Measurements from ENCODE around the gene CINP. TPM values are rescaled to one million over a fixed set of nuclear protein-coding genes. Genes with fewer than 3 reads are reported as not detected.

Gene CINP
- total RNA-seq, 4 donors from 2014 or later, result 5.8 to 29.9 (median 24.8) TPM

DNA sequence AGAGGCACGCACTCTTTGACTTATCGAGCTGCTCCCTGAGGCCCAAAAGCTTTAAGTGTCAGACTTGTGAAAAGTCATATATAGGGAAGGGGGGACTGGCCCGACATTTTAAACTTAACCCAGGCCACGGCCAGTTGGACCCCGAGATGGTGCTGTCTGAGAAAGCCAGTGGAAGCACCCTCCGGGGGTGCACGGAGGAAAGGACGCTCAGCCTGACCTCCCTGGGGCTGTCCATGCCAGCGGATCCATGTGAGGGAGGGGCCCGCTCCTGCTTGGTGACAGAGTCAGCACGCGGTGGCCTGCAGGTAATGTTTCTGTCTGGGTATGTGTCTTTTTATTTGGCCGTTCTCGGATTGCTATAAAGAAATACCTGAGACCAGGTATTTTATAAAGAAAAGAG is 36.1 kb downstream of the CINP start:
- H3K27ac ChIP-seq, result no peak overlapping the region
- H3K4me1 ChIP-seq, result peaks cover 0 to 19% (median 0%) of the 10 kb centered on the region in 4 donors
- no peaks in the 10 kb centered on the region for H3K27me3 ChIP-seq
- no peaks in the 10 kb centered on the region for H3K9me3 ChIP-seq
- no peak overlapping the region for H3K4me3 ChIP-seq
- H3K36me3 ChIP-seq, result peaks cover 0 to 8% (median 0%) of the 10 kb centered on the region in 3 donors
- DNase-seq, result no peak
- no peak for TF ChIP-seq CTCF (IDR thresholded peaks at IDR 0.05)
- TF ChIP-seq POLR2A (IDR thresholded peaks at IDR 0.05), result no peak

DNA sequence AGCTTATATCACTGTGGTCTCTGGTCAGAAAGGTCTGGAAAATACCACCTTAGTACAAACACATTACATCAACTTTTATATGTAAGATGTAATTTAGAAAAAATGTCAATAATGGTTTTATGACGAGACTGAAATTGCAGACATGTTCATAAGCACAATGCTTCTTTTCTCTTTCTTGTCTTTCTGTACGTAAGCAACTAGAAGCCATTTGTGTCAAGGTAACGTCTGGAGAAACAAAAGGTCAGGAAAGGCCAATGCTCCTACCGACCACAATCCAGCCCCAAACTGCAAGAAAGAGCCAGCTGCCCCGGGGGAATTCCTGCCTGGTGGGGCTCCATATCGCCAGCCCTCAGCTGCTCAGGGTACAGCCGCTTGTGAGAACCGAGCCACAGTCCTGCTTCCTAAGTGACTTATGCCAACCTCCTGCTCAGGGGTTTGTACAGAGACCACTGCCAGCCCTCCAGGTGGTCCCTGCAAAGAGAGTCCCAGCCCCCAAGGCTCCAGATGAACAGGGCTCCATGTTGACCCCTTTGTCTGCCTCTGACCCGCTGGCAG is 36.8 kb downstream of the CINP start:
- H3K27ac ChIP-seq, result no peak overlapping the region
- H3K4me3 ChIP-seq, result no peak overlapping the region
- H3K9me3 ChIP-seq, result no peaks in the 10 kb centered on the region
- TF ChIP-seq POLR2A (IDR thresholded peaks at IDR 0.05) (no peak), CTCF (IDR thresholded peaks at IDR 0.05) (no peak)
- H3K36me3 ChIP-seq, result peaks cover 0 to 8% (median 0%) of the 10 kb centered on the region in 3 donors
- no peak for DNase-seq
- H3K4me1 ChIP-seq, result peaks cover 0 to 24% (median under 1%) of the 10 kb centered on the region in 4 donors
- no peaks in the 10 kb centered on the region for H3K27me3 ChIP-seq

DNA sequence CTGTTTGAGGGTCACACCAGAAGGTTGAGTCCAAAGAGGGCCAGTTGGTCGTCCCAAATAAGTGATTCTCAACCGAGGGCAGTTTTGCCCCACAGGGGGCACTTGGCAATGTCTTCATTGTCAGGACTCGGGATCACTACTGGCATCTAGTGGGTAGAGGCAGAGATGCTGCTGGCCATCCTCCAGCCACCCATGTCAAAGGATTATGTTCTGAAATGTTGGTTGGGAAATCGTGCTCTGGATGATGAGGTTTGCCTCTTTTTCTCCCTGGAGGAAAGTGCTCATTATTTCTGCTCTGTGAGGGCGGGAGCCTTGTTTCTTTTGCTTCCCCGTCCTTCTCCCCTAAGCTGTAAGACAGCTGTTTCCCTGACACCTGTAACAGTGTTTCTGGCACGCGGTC is 39.6 kb downstream of the CINP start:
- Histone ChIP-seq H3K4me1 (peaks cover 0 to 35% (median 9%) of the 10 kb centered on the region in 4 donors), H3K27ac (peak overlapping the region in 1 of 4 donors; percentile 82)

DNA sequence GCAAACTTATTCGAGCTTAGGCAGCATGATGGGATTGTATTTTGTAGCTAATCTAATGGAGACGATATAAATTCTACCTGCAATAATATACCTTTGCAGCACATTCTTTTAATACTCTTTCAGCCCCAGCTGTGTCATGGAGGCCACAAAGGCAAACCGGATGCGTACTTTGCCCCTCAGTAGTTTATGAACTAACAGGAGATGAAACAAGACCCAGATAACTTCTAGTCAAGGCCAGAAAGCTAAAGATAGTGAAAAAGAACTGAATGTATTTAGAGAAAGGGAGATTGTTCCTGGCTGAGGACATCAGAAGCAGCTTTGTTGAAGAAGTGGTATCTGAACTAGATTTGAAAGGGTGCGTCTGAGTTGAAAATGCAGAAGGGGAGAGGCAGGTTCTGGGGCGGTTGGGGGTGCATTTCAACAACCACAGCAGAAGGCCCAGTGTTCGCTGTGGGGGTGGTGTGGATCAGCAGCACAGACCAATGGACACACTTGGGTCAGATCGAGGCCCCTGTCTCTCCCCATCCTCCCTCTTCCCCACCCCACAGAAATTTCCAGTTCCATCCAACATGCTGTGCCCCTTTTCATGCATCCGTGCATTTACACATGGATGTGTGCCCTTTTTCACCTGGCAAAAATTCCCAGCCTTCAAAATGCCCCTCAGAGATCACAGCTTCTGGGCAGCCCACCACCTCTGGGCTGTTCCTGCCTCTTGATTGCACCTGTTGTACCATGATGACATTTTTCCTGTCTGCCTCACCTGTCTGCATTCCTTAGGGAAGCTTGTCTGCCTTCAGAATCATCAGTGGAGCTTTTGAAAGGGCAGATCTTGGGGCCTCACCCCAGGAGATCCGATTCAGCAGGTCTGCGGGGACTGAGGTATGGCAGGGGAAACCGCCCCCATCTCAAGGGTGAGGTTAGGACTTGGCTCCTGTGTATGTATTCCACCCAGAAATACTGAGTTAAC is 41.0 kb downstream of the CINP start:
- H3K4me3 ChIP-seq, result no peak overlapping the region
- peaks cover 0 to 35% (median 9%) of the 10 kb centered on the region in 4 donors for H3K4me1 ChIP-seq
- H3K27ac ChIP-seq, result peak overlapping the region in 3 of 4 donors; percentile 82 to 93 (median 93)
- TF ChIP-seq POLR2A (IDR thresholded peaks at IDR 0.05), result no peak
- TF ChIP-seq CTCF (IDR thresholded peaks at IDR 0.05), result peak in 1 of 6 experiments; percentile 1
- H3K27me3 ChIP-seq, result no peaks in the 10 kb centered on the region
- no peaks in the 10 kb centered on the region for H3K9me3 ChIP-seq
- peak in 1 of 3 donors; percentile 76 for DNase-seq
- H3K36me3 ChIP-seq, result peaks cover 0 to 8% (median 0%) of the 10 kb centered on the region in 3 donors

More for the DNA sequence above, 39.6 kb downstream of the CINP start:
- Histone ChIP-seq H3K9me3 (no peaks in the 10 kb centered on the region), H3K36me3 (peaks cover 0 to 8% (median 0%) of the 10 kb centered on the region in 3 donors), H3K4me3 (no peak overlapping the region), H3K27me3 (no peaks in the 10 kb centered on the region)
- peak in 2 of 3 donors; percentile 25 to 75 for DNase-seq
- TF ChIP-seq CTCF (IDR thresholded peaks at IDR 0.05), result peak in 5 of 6 experiments; percentile 21 to 56 (median 49)
- TF ChIP-seq POLR2A (IDR thresholded peaks at IDR 0.05), result no peak

DNA sequence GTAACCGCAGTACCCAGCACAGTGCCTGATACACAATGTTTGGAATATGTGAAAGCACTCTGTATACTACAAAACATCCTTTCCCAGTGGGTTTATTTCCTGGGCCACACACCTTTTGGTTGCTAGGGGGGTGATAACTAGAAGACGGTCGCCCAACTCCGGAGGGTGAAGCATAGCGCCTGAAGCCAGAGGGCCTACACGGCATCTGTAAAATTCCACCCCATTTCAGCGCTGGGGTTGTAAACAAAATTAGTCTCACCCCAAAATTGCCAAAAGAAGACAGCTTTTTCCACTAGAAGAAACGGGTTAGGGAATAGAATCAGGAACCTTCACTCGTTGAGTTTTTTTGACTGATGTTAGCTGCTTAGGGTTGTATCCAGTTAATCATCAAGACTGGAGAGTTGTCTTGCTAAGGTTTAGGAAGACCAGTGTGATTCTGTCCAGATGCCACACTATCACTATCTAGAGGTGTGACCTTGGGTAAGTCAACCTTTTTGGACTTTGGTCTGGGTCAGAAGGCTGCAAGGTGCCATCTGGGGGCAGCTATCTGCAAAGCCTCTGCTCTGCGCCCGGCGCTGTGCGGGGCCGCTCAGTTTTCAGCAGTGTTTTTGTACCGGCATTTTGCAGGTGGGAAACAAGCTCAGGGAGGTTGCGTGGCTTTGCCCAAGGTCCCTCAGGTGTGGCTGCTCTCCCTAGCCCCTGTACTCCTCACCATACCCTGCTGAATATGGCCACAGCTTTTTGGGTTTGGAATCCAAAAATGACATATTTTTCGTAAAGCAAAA is 41.8 kb downstream of the CINP start:
- Histone ChIP-seq H3K27ac (peak overlapping the region; percentile 82 to 93 (median 92)), H3K36me3 (no peaks in the 10 kb centered on the region), H3K4me1 (peaks cover 0 to 43% (median 9%) of the 10 kb centered on the region in 4 donors), H3K27me3 (no peaks in the 10 kb centered on the region), H3K9me3 (no peaks in the 10 kb centered on the region), H3K4me3 (peak overlapping the region in 2 of 4 donors; percentile 73 to 78)
- DNase-seq, result no peak
- TF ChIP-seq POLR2A (IDR thresholded peaks at IDR 0.05) (no peak), CTCF (IDR thresholded peaks at IDR 0.05) (peak in 1 of 6 experiments; percentile 3)
